ENCODE measurements around the gene PHC1. TPM values are rescaled to one million over a fixed set of nuclear protein-coding genes. Genes with fewer than 3 reads are reported as not detected.
"Not testable (repeated sequence)": the region's sequence is repeated elsewhere in the genome, so short reads cannot be mapped to it uniquely, and the experiment has no call there.

Gene PHC1
- total RNA-seq, 3 donors from 2014 or later = 10.3 to 15.5 (median 12.1) TPM

DNA sequence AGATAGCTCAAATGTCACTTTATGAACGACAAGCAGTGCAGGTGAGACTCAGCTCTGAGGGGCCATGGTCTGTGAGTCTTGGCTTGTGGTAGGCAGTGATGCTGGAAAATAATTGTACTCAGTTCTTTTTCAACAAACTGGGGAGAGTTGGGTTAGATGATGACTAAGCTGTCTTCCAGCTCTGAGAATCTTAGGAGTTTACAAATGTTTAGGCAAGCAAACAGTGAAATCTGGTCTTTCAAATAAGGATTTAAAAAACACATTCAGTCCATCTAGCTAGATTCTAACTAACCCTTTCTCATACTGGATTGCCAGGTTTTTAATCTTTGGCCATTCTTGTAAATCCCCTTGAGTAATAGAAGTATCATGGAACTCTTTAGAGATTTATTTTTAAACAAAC, 3.4 kb downstream of the PHC1 start:
- Mint-ChIP-seq H3K4me1 (ENCODE audit: low read depth) (peaks cover 14% of the 10 kb centered on the region), H3K4me3 (no peak overlapping the region), H3K27me3 (ENCODE audit: low read depth) (no peaks in the 10 kb centered on the region), H3K9me3 (no peaks in the 10 kb centered on the region), H3K36me3 (ENCODE audit: insufficient read depth) (peaks cover 18% of the 10 kb centered on the region)
- ATAC-seq = no peak
- no peak for DNase-seq

DNA sequence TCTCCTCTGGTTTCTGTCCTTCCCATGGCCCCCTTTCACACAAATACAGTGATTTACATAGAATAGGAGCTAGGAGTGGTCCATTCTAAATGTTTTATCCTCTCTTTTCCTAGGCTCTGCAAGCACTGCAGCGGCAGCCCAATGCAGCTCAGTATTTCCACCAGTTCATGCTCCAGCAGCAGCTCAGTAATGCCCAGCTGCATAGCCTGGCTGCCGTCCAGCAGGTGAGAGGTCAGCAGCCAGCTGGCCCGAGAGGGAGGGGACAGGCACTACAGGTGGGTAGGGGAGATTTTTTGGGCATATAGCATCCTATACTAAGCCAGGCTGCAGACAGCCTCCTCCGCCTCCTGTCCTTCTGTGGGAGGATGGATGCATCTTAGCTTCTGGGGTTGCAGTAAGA, 5.3 kb downstream of the PHC1 start:
- H3K27me3 Mint-ChIP-seq (ENCODE audit: low read depth); H3K4me3 Mint-ChIP-seq: not testable (repeated sequence)

DNA sequence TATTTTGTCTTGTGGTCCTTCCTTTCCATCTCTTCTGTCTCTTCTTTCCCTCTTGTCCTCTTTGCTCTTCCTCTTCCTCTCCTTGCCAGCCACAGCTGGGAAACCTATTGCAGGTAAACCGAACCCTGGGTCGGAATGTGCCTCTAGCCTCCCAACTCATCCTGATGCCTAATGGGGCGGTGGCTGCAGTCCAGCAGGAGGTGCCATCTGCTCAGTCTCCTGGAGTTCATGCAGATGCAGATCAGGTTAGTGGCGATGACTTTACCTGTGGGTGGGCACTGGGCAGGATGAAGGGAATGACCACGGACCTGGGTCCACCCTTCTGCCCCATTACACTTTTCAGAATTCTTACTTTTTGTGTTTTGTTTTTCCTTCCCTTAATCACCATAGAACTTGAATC, 8.2 kb downstream of the PHC1 start:
- H3K4me3 Mint-ChIP-seq = no peak overlapping the region
- no peaks in the 10 kb centered on the region for H3K4me1 Mint-ChIP-seq (ENCODE audit: low read depth)
- ATAC-seq (no peak), DNase-seq (no peak)
- H3K27me3 Mint-ChIP-seq (ENCODE audit: low read depth) = no peaks in the 10 kb centered on the region
- H3K36me3 Mint-ChIP-seq (ENCODE audit: insufficient read depth) = peaks cover 27% of the 10 kb centered on the region
- no peaks in the 10 kb centered on the region for H3K9me3 Mint-ChIP-seq

More for the DNA sequence above, 5.3 kb downstream of the PHC1 start:
- H3K9me3 Mint-ChIP-seq; ATAC-seq; H3K4me1 Mint-ChIP-seq (ENCODE audit: low read depth); DNase-seq: not testable (repeated sequence)
- H3K36me3 Mint-ChIP-seq (ENCODE audit: insufficient read depth) = peaks cover 26% of the 10 kb centered on the region

DNA sequence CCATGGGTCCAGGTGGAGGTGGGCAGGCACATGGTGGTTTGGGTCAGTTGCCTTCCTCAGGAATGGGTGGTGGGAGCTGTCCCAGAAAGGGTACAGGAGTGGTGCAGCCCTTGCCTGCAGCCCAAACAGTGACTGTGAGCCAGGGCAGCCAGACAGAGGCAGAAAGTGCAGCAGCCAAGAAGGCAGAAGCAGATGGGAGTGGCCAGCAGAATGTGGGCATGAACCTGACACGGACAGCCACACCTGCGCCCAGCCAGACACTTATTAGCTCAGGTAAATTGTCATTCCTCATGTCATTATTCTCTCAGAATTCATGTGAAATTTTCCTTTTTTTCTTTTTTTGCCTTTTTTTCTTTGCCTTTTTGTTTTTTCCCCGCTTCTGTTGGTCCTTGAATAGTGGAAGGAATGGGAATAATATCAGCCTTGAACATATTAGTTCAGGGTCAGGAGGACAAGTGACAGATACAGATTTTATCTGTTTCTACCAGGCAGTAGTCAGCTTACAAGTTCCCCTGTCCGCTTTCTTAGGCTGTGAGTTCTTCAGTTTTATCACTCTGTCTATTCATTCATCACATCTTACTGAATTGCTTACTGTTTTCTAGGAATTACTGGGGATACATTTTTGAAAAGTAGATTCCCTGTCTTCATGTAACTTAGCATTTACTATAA, 16.5 kb downstream of the PHC1 start:
- H3K4me3 Mint-ChIP-seq; H3K4me1 Mint-ChIP-seq (ENCODE audit: low read depth); H3K9me3 Mint-ChIP-seq; H3K27me3 Mint-ChIP-seq (ENCODE audit: low read depth); DNase-seq; ATAC-seq: not testable (repeated sequence)
- peaks cover 29% of the 10 kb centered on the region for H3K36me3 Mint-ChIP-seq (ENCODE audit: insufficient read depth)

DNA sequence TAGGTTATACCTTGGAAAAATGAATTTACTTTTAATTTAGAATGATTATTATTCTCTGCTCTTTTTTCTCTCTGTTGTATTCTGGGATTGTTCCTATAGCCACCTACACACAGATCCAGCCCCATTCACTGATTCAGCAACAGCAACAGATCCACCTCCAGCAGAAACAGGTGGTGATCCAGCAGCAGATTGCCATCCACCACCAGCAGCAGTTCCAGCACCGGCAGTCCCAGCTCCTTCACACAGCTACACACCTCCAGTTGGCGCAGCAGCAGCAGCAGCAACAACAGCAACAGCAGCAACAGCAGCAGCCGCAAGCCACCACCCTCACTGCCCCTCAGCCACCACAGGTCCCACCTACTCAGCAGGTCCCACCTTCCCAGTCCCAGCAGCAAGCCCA, 18.2 kb downstream of the PHC1 start:
- not testable (repeated sequence) for DNase-seq; H3K4me3 Mint-ChIP-seq; H3K9me3 Mint-ChIP-seq; ATAC-seq; H3K4me1 Mint-ChIP-seq (ENCODE audit: low read depth); H3K27me3 Mint-ChIP-seq (ENCODE audit: low read depth)
- H3K36me3 Mint-ChIP-seq (ENCODE audit: insufficient read depth) = peaks cover 38% of the 10 kb centered on the region

DNA sequence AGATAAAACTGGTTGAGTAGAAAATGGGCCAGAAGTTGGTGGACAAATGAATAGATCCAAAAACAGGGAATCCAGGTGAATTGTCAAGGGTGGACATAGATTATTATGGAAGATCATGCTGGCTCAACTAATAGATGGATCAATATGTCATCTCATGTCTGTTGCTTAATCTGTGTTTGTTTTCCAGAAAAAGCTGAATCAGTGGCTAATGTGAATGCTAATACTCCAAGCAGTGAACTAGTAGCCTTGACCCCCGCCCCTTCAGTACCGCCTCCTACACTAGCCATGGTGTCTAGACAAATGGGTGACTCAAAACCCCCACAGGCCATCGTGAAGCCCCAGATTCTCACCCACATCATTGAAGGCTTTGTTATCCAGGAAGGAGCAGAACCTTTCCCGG, 19.8 kb downstream of the PHC1 start:
- H3K36me3 Mint-ChIP-seq (ENCODE audit: insufficient read depth) = peaks cover 43% of the 10 kb centered on the region
- not testable (repeated sequence) for H3K27me3 Mint-ChIP-seq (ENCODE audit: low read depth); H3K4me1 Mint-ChIP-seq (ENCODE audit: low read depth); H3K4me3 Mint-ChIP-seq; ATAC-seq; DNase-seq; H3K9me3 Mint-ChIP-seq

DNA sequence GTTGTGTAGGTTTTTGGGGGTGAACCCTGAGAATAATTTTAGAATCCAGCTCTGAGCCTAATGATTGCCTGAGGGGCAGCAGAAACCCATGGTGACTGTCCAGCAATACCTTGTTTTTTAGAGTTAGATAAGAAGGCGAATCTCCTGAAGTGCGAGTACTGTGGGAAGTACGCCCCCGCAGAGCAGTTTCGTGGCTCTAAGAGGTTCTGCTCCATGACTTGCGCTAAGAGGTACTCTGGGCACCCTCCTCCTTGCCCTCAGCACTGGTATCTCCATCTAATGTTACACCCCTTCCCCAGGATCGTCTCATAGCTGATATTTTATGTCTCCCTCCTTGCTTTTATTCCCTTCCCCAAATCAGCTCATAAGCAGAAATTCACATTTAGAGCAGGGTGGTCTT, 22.4 kb downstream of the PHC1 start:
- ATAC-seq (no peak), DNase-seq (no peak)
- no peaks in the 10 kb centered on the region for H3K27me3 Mint-ChIP-seq (ENCODE audit: low read depth)
- H3K4me3 Mint-ChIP-seq = no peak overlapping the region
- peaks cover 40% of the 10 kb centered on the region for H3K36me3 Mint-ChIP-seq (ENCODE audit: insufficient read depth)
- H3K4me1 Mint-ChIP-seq (ENCODE audit: low read depth) = no peaks in the 10 kb centered on the region
- no peaks in the 10 kb centered on the region for H3K9me3 Mint-ChIP-seq

DNA sequence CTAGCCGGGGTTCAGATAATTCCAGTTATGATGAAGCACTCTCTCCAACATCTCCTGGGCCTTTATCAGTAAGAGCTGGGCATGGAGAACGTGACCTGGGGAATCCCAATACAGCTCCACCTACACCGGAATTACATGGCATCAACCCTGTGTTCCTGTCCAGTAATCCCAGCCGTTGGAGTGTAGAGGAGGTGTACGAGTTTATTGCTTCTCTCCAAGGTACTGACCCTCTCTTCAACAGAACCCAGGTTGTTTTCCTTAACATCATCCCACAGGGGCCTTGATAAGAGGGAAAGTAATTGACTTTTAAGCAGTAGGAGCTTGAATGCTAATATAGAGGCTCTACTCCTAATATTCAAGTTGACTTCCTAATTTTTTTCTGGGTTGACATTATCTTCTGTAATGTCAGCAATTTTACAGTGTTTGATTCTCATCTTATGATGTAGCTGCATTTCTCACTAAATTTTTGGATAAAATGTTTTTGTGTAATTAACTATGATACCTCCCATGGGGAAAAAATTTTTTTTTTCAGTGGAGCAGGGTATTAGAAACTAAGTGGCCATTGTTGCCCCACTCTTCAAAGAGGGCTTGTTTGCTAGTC, 23.6 kb downstream of the PHC1 start:
- not testable (repeated sequence) for H3K4me3 Mint-ChIP-seq; DNase-seq; H3K27me3 Mint-ChIP-seq (ENCODE audit: low read depth); H3K4me1 Mint-ChIP-seq (ENCODE audit: low read depth); ATAC-seq; H3K9me3 Mint-ChIP-seq
- peaks cover 43% of the 10 kb centered on the region for H3K36me3 Mint-ChIP-seq (ENCODE audit: insufficient read depth)

DNA sequence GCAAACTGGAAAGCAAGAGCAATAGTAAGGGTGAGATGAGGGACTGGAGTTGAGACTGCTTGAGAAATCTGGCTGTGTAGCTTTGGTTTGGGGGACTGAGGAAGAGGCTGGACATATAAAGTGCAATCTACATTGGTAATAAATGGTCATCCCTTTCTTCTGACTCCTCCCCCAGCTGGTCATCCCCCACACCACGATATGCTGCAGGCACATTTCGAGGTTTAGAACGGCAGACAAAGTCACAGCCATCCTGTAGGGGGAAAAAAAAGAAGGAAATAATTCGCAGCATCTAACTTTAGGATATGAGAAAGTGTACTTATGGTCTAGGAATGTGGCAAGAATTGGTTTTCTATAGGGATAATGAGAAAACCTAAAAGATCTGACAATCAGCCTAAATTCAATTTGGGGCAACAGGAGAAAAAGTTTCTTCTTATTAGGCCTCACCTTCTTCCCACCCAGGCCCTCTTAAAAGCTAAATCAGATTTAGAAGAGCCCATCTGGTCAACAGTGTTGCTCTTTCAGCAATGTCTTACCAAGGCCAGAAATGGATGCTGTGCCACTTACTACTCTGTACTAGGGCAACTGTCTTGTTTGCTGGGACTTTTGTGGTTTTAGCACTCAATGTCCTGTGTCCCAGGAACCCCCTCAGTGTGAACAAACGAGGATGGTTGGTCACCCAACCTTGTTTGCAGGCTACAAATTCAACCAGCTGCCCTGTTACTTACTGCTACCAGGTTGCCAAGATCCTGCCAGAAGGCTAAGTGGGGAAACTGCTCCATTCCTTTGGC, 27.6 kb downstream of the PHC1 start:
- DNase-seq (no peak), ATAC-seq (no peak)
- peaks cover 9% of the 10 kb centered on the region for H3K4me1 Mint-ChIP-seq (ENCODE audit: low read depth)
- peaks cover 44% of the 10 kb centered on the region for H3K36me3 Mint-ChIP-seq (ENCODE audit: insufficient read depth)
- no peak overlapping the region for H3K4me3 Mint-ChIP-seq
- no peaks in the 10 kb centered on the region for H3K27me3 Mint-ChIP-seq (ENCODE audit: low read depth)
- no peaks in the 10 kb centered on the region for H3K9me3 Mint-ChIP-seq

DNA sequence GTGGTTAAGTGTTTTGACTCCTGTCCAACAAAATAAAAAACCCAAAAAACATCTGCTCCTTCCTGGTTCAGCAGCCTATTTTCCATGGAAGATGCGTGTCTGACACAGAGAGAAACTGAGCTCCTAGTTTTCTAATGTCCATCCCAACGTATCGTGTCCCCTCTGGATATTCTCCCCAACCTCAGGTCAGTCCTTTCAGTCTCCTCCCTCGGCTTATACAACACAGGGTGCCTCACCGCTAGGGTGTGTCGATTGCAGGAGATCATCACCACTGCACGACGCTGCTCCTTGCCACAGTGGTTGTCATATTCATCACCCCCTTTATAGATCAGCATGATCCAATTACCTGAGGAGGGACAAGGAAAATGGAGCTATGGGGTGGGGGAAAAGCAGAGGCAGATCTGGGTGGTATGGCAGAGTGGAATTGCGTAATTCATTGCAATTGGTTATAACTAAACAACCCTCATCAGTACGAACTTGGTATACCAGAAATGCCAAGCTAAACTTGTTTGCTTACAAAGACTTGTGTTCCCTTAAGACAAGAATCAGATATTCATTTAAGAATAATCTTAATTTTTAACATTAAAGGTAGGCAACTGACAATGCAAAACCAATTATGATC, 29.4 kb downstream of the PHC1 start:
- ATAC-seq (no peak), DNase-seq (no peak)
- Mint-ChIP-seq H3K9me3 (no peaks in the 10 kb centered on the region), H3K27me3 (ENCODE audit: low read depth) (no peaks in the 10 kb centered on the region), H3K4me3 (no peak overlapping the region), H3K36me3 (ENCODE audit: insufficient read depth) (peaks cover 42% of the 10 kb centered on the region), H3K4me1 (ENCODE audit: low read depth) (peaks cover 23% of the 10 kb centered on the region)

DNA sequence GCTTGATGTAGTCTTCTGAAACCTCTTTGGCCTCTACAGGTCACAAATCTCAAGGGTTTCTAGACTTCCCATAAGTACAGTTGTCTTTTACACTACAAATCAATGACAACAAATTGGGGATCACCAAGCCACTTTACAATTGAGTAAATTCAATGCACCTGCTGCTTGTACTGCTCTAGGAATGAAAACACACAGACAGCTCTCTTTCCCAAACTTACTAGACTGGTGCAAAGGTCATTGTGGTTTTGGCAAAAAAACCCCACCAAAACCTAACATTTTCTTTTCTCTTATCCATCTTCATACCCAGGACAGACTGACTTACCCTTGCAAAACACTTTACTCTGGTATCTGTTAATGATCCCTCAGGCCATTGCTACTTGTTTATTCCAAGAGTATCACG, 32.4 kb downstream of the PHC1 start:
- ATAC-seq (no peak), DNase-seq (no peak)
- peaks cover 31% of the 10 kb centered on the region for H3K36me3 Mint-ChIP-seq (ENCODE audit: insufficient read depth)
- H3K4me1 Mint-ChIP-seq (ENCODE audit: low read depth) = peaks cover 35% of the 10 kb centered on the region
- H3K9me3 Mint-ChIP-seq = no peaks in the 10 kb centered on the region
- peak overlapping the region; percentile 96 for H3K4me3 Mint-ChIP-seq
- H3K27me3 Mint-ChIP-seq (ENCODE audit: low read depth) = no peaks in the 10 kb centered on the region

DNA sequence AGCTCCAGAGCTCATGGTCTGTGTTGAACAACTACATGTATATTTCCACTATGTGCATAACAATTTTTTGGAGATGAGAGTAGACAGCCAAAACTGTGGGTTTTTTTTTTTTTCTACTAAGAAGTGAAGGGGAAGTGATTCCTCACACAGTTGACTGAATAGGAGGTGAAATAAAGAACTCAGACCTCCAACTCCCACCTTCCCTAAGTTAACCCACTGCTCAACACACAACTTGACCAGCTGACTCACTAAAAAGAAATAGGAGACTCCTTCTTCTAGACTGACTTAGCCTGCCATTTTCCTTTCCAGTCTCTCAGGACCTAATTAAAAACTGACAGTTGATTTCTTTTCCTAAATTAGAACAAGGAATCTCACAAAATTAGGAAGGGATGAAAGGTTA, 33.4 kb downstream of the PHC1 start:
- peak overlapping the region; percentile 96 for H3K4me3 Mint-ChIP-seq

DNA sequence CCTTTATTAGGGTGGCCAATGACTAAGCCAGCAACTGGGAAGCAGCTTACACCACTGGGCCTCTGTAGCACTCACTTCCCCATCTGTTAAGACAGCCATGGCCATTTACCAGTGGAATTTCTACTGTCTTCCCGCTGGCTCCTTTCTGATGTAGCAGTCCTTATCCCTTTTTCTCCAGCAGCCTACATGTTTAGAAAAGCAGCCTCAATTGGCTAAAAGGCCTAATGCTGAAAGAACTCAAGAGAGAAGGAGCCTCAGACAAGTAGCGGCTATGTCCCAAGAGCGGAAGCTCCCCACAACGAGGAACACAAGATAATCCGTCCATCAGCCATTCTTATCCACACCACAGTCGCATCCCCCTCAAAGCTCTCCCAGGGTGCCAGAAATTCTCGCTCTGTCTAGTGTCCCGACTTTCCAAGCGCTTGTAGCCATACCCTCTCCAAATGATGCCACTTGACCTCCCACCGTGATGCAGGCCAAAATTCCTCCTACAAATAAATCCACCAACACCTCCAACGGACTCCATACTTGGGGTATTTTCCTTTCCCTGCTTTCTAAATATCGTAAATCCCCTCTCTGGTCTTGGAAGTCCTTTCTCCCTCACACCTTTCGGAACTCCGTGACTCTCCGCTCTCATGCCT, 34.5 kb downstream of the PHC1 start:
- Mint-ChIP-seq H3K4me3 (peak overlapping the region; percentile 96), H3K36me3 (ENCODE audit: insufficient read depth) (peaks cover 17% of the 10 kb centered on the region), H3K9me3 (peaks cover 5% of the 10 kb centered on the region), H3K4me1 (ENCODE audit: low read depth) (peaks cover 55% of the 10 kb centered on the region), H3K27me3 (ENCODE audit: low read depth) (no peaks in the 10 kb centered on the region)
- ATAC-seq (no peak), DNase-seq (no peak)

More for the DNA sequence above, 33.4 kb downstream of the PHC1 start:
- ATAC-seq (no peak), DNase-seq (no peak)
- Mint-ChIP-seq H3K36me3 (ENCODE audit: insufficient read depth) (peaks cover 26% of the 10 kb centered on the region), H3K9me3 (no peaks in the 10 kb centered on the region), H3K27me3 (ENCODE audit: low read depth) (no peaks in the 10 kb centered on the region), H3K4me1 (ENCODE audit: low read depth) (peaks cover 44% of the 10 kb centered on the region)
